Fibroblast of skin of back (primary cell): ENCODE data around the gene PEX16.

Experiments
- DNase-seq: peaks from one replicate; pipeline ENCODE4 v3.0.0-alpha.2; 2013

Gene PEX16

GRCh38 chr11:45897556-45897955 is 20.1 kb downstream of the PEX16 start:
- no peak for DNase-seq

- no peak for DNase-seq
Measured at GRCh38 chr11:45896422-45896984, 21.2 kb downstream of the PEX16 start.

GRCh38 chr11:45895553-45896259 is 22.0 kb downstream of the PEX16 start:
- no peak for DNase-seq

GRCh38 chr11:45894555-45895247 is 23.0 kb downstream of the PEX16 start:
- no peak for DNase-seq

- DNase-seq: no peak
Measured at GRCh38 chr11:45892856-45893255, 24.8 kb downstream of the PEX16 start.

- DNase-seq: no peak
Measured at GRCh38 chr11:45890886-45891550, 26.7 kb downstream of the PEX16 start.

- DNase-seq: no peak
Measured at GRCh38 chr11:45889966-45890365, 27.7 kb downstream of the PEX16 start.

- DNase-seq: no peak
Measured at GRCh38 chr11:45889555-45889954, 28.1 kb downstream of the PEX16 start.

- DNase-seq: no peak
Measured at GRCh38 chr11:45887587-45887986, 30.1 kb downstream of the PEX16 start.

- no peak for DNase-seq
Measured at GRCh38 chr11:45886816-45887520, 30.7 kb downstream of the PEX16 start.

GRCh38 chr11:45885921-45886721 is 31.6 kb downstream of the PEX16 start:
- no peak for DNase-seq

- DNase-seq: peak; percentile 39
Measured at GRCh38 chr11:45885274-45885920, 32.3 kb downstream of the PEX16 start, which contains the start of gene MAPK8IP1. Gene MAPK8IP1, plus strand, starts transcription at chr11:45885651. Its CDS starts 170 bp downstream, at chr11:45885821.

GRCh38 chr11:45884596-45885185 is 33.0 kb downstream of the PEX16 start:
- DNase-seq: no peak

GRCh38 chr11:45881708-45882368 is 35.8 kb downstream of the PEX16 start:
- no peak for DNase-seq

- no peak for DNase-seq
Measured at GRCh38 chr11:45880772-45881570, 36.7 kb downstream of the PEX16 start.

- peak; percentile 10 for DNase-seq
Measured at GRCh38 chr11:45879803-45880686, 37.6 kb downstream of the PEX16 start.

- DNase-seq: no peak
Measured at GRCh38 chr11:45877845-45878244, 39.8 kb downstream of the PEX16 start.

GRCh38 chr11:45877221-45877620 is 40.5 kb downstream of the PEX16 start:
- DNase-seq: no peak
